HG03196 (cell line): ENCODE results near the gene RFX6.
A peak's percentile ranks its signal among the peaks of the same experiment; 100 is the strongest.
"Not testable (repeated sequence)": the region's sequence is repeated elsewhere in the genome, so short reads cannot be mapped to it uniquely, and the experiment has no call there.

Experiments used
- ATAC-seq: cut with Tn5 transposase; IDR thresholded peaks from one replicate; pipeline ENCODE4 v1.9.1; 2021; ENCODE audit not compliant: unreplicated experiment

RFX6 gene

GRCh38 chr6:116876635-116877611, at the start of gene RFX6:
Gene RFX6 (plus strand): TSS chr6:116877242. CDS start chr6:116877276, 34 bp downstream.
- ATAC-seq: no peak

GRCh38 chr6:116827561-116828240, 49.3 kb upstream of the RFX6 start:
- no peak for ATAC-seq

GRCh38 chr6:116828983-116829382, 48.1 kb upstream of the RFX6 start, which contains the start of gene GPRC6A:
Gene GPRC6A (minus strand): TSS chr6:116829083. CDS start chr6:116829013, 70 bp downstream.
- ATAC-seq: no peak

GRCh38 chr6:116834526-116834925, 42.5 kb upstream of the RFX6 start:
- ATAC-seq: not testable (repeated sequence)

- no peak for ATAC-seq
Observed at GRCh38 chr6:116836606-116837342, 40.3 kb upstream of the RFX6 start.

GRCh38 chr6:116840091-116840490, 37.0 kb upstream of the RFX6 start:
- ATAC-seq: no peak

GRCh38 chr6:116842459-116842858, 34.6 kb upstream of the RFX6 start:
- no peak for ATAC-seq

- no peak for ATAC-seq
Observed at GRCh38 chr6:116847227-116847626, 29.8 kb upstream of the RFX6 start.

- no peak for ATAC-seq
Observed at GRCh38 chr6:116858060-116858459, 19.0 kb upstream of the RFX6 start.

- no peak for ATAC-seq
Observed at GRCh38 chr6:116859264-116859663, 17.8 kb upstream of the RFX6 start.

GRCh38 chr6:116866281-116866871, 10.7 kb upstream of the RFX6 start:
- ATAC-seq: peak; percentile 68

- no peak for ATAC-seq
Observed at GRCh38 chr6:116872771-116873170, 4.3 kb upstream of the RFX6 start.

GRCh38 chr6:116876107-116876506, 935 bp upstream of the RFX6 start:
- no peak for ATAC-seq

- ATAC-seq: no peak
Observed at GRCh38 chr6:116877743-116878142, 701 bp downstream of the RFX6 start.

GRCh38 chr6:116881236-116881635, 4.2 kb downstream of the RFX6 start:
- no peak for ATAC-seq

- no peak for ATAC-seq
Observed at GRCh38 chr6:116883005-116883404, 6.0 kb downstream of the RFX6 start.

- ATAC-seq: no peak
Observed at GRCh38 chr6:116884530-116884929, 7.5 kb downstream of the RFX6 start.

- ATAC-seq: no peak
Observed at GRCh38 chr6:116887168-116887567, 10.1 kb downstream of the RFX6 start.

- ATAC-seq: no peak
Observed at GRCh38 chr6:116887894-116888293, 10.9 kb downstream of the RFX6 start.

GRCh38 chr6:116888732-116889360, 11.8 kb downstream of the RFX6 start:
- no peak for ATAC-seq
